HCT116 (cell line): Measurements from ENCODE around the gene SOCS7. TPM values are rescaled to one million over a fixed set of nuclear protein-coding genes. Genes with fewer than 3 reads are reported as not detected.

Source experiments
- ATAC-seq: fragments of 200-7000 bp; cut with Tn5 transposase; 2 replicates; pipeline ENCODE4 v1.9.1; 2020; ENCODE audit warnings: mild to moderate bottlenecking, moderate library complexity
- BruUV-seq: library from RNA; stranded (reverse); fragments of 400-500 nt; replicated peaks from 2 replicates; lab custom pipeline; 2021; lab: Mats Ljungman, UMichigan
- CTCF ChIA-PET: fragments of 300-600 bp; sonication (Branson Sonifier 250); formaldehyde crosslinking; loops from one replicate; lab custom pipeline; 2021; ENCODE audit warnings: antibody characterized with exemption; lab: Charles Lee
- POLR2A ChIA-PET: fragments of 300-600, 350-600 bp; sonication (Branson Sonifier 250); formaldehyde crosslinking; loops from one replicate; lab custom pipeline; 2021; ENCODE audit warnings: antibody characterized with exemption; lab: Charles Lee
- RAD21 ChIA-PET, 2 experiments: fragments of 300-600 bp; sonication (Branson Sonifier 250); formaldehyde crosslinking; loops; one replicate each; lab custom pipeline; 2023; ENCODE audit warnings: low total read pairs in 2 of 2; ENCODE audit not compliant: uncharacterized antibody in 2 of 2, unreplicated experiment in 2 of 2, low non-redundant PET in 1 of 2; lab: Charles Lee
- DNase-seq: peaks from one replicate; pipeline ENCODE4 v3.0.0-alpha.2; 2010; ENCODE audit warnings: low read depth, low spot score
- H2AFZ ChIP-seq: fragments of 200-600 bp; shearing (Covaris generic), sonication (generic); 2 replicates; pipeline ENCODE4 v1.6.1; 2017; ENCODE audit warnings: low read depth, mixed run types, mixed read lengths, antibody characterized with exemption, low read length; ENCODE audit not compliant: poor library complexity, severe bottlenecking
- H3K27ac ChIP-seq: 2 replicates; pipeline ENCODE4 v1.5.1; 2012; ENCODE audit warnings: low read depth, low read length
- H3K27me3 ChIP-seq: fragments of 200-600 bp; sonication (generic); 2 replicates; pipeline ENCODE4 v1.6.1; 2016; ENCODE audit warnings: mixed run types, low read length, mixed read lengths; ENCODE audit not compliant: insufficient read depth
- H3K36me3 ChIP-seq, 2 experiments: fragments of 200-500 bp in 1 of 2; fragments of 200-600 bp in 1 of 2; sonication (Bioruptor generic) in 1 of 2; sonication (generic) in 1 of 2; 2 replicates each; pipeline versions ENCODE4 v1.5.1 to v1.6.1; 2014 to 2016; ENCODE audit warnings: low read length in 2 of 2, inconsistent platforms in 1 of 2, mixed read lengths in 1 of 2, mixed run types in 1 of 2; ENCODE audit not compliant: insufficient read depth in 2 of 2, control insufficient read depth in 1 of 2
- H3K4me1 ChIP-seq, 2 experiments: fragments of 200-600 bp in 1 of 2; sonication (generic) in 1 of 2; 2 replicates each; pipeline versions ENCODE4 v1.5.1 to v1.6.1; 2012 to 2017; ENCODE audit warnings: low read length in 2 of 2, inconsistent platforms in 1 of 2, mild to moderate bottlenecking in 1 of 2, mixed read lengths in 1 of 2, mixed run types in 1 of 2, moderate library complexity in 1 of 2; ENCODE audit not compliant: insufficient read depth in 2 of 2, control insufficient read depth in 1 of 2
- H3K4me2 ChIP-seq: fragments of 200-600 bp; sonication (generic); 2 replicates; pipeline ENCODE4 v1.6.1; 2017; ENCODE audit warnings: mixed run types, low read length, mixed read lengths
- H3K4me3 ChIP-seq, 2 experiments: fragments of 200-600 bp in 1 of 2; sonication (generic) in 1 of 2; replicated peaks in 1 of 2; 2 replicates each; pipeline ENCODE4 v1.5.1; 2011 to 2016; ENCODE audit warnings: low read length in 2 of 2, control low read depth in 1 of 2, low read depth in 1 of 2, mild to moderate bottlenecking in 1 of 2, mixed read lengths in 1 of 2, mixed run types in 1 of 2
- H3K79me2 ChIP-seq: fragments of 200-600 bp; sonication (generic); 2 replicates; pipeline ENCODE4 v1.6.1; 2017; ENCODE audit warnings: mild to moderate bottlenecking, mixed run types, low read length, moderate library complexity, mixed read lengths; ENCODE audit not compliant: insufficient read depth
- H3K9ac ChIP-seq: fragments of 200-600 bp; sonication (generic); 2 replicates; pipeline ENCODE4 v1.6.1; 2016; ENCODE audit warnings: low read length, mixed read lengths
- H3K9me2 ChIP-seq: fragments of 200-600 bp; sonication (generic), shearing (Covaris generic); 2 replicates; pipeline ENCODE4 v1.6.1; 2017; ENCODE audit warnings: mixed run types, mild to moderate bottlenecking, moderate library complexity; ENCODE audit not compliant: insufficient read depth
- H3K9me3 ChIP-seq, 2 experiments: fragments of 200-500 bp in 1 of 2; fragments of 200-600 bp in 1 of 2; sonication (Bioruptor generic) in 1 of 2; sonication (generic) in 1 of 2; 2 replicates each; pipeline ENCODE4 v1.6.1; 2014 to 2017; ENCODE audit warnings: low read length in 2 of 2, mixed read lengths in 2 of 2, inconsistent platforms in 1 of 2, low read depth in 1 of 2, mild to moderate bottlenecking in 1 of 2, mixed run types in 1 of 2, moderate library complexity in 1 of 2; ENCODE audit not compliant: control insufficient read depth in 1 of 2, insufficient read depth in 1 of 2
- H4K20me1 ChIP-seq: fragments of 200-600 bp; sonication (generic), shearing (Covaris generic); 2 replicates; pipeline ENCODE4 v1.6.1; 2017; ENCODE audit warnings: mixed run types, mild to moderate bottlenecking, moderate library complexity; ENCODE audit not compliant: insufficient read depth
- ATF3 ChIP-seq: IDR thresholded peaks from 2 replicates; pipeline ENCODE4 v1.6.1; 2012
- CBX3 ChIP-seq: IDR thresholded peaks from 2 replicates; pipeline ENCODE4 v1.6.1; 2012; ENCODE audit warnings: low read depth
- CEBPB ChIP-seq: IDR thresholded peaks from 2 replicates; pipeline ENCODE4 v1.6.1; 2012; ENCODE audit warnings: low read depth
- EGR1 ChIP-seq: IDR thresholded peaks from 2 replicates; pipeline ENCODE4 v1.6.1; 2012; ENCODE audit warnings: low read depth
- ELF1 ChIP-seq: IDR thresholded peaks from 2 replicates; pipeline ENCODE4 v1.6.1; 2012; ENCODE audit warnings: low read depth, borderline replicate concordance
- EZH2 ChIP-seq: fragments of 200-600 bp; sonication (generic); IDR thresholded peaks from 2 replicates; pipeline ENCODE4 v1.6.1; 2017; ENCODE audit warnings: antibody characterized with exemption, mixed run types
- EZH2phosphoT487 ChIP-seq: fragments of 200-600 bp; IDR thresholded peaks from 2 replicates; pipeline ENCODE4 v1.6.1; 2018; ENCODE audit warnings: antibody characterized with exemption, borderline replicate concordance
- FOSL1 ChIP-seq: IDR thresholded peaks from 2 replicates; pipeline ENCODE4 v1.6.1; 2012; ENCODE audit warnings: low read depth
- JUND ChIP-seq: IDR thresholded peaks from 2 replicates; pipeline ENCODE4 v1.6.1; 2012
- POLR2A ChIP-seq: IDR thresholded peaks from 2 replicates; pipeline ENCODE4 v1.7.0; 2011; ENCODE audit warnings: borderline replicate concordance; ENCODE audit not compliant: insufficient read depth, insufficient read length; ENCODE audit errors: extremely low read depth
- POLR2AphosphoS5 ChIP-seq: IDR thresholded peaks from 2 replicates; pipeline ENCODE4 v1.6.1; 2011; ENCODE audit warnings: mild to moderate bottlenecking, low read depth, low read length, moderate library complexity
- SIN3A ChIP-seq: IDR thresholded peaks from 2 replicates; pipeline ENCODE4 v1.6.1; 2012; ENCODE audit warnings: low read depth
- TCF7L2 ChIP-seq: IDR thresholded peaks from 2 replicates; pipeline ENCODE4 v1.7.0; 2011; ENCODE audit warnings: borderline replicate concordance, inconsistent platforms; ENCODE audit not compliant: insufficient read depth, insufficient read length; ENCODE audit errors: extremely low read depth
- YY1 ChIP-seq: IDR thresholded peaks from 2 replicates; pipeline ENCODE4 v1.6.1; 2011; ENCODE audit warnings: low read length, low read depth, moderate library complexity, mild to moderate bottlenecking; ENCODE audit not compliant: insufficient replicate concordance; ENCODE audit errors: extremely low read depth
- ZFX ChIP-seq: fragments of 450-650 bp; IDR thresholded peaks from 2 replicates; pipeline ENCODE4 v1.6.1; 2017
- intact Hi-C: fragments of 100-400 bp; cut with micrococcal nuclease; formaldehyde crosslinking; loops from 2 replicates; pipeline ENCODE4 v1.10.0; 2022
- total RNA-seq: library from RNA; stranded (reverse); gene quantifications from one replicate; pipeline ENCODE4 v1.2.1, GENCODE V29; 2021; ENCODE audit not compliant: unreplicated experiment
- TF ChIP-seq, protein P1 (sequence below), 3 experiments: fragments of 200-600 bp in 1 of 3; sonication (generic) in 1 of 3; IDR thresholded peaks in 2 of 3; conservative IDR thresholded peaks in 1 of 3; 2 replicates each; pipeline ENCODE4 v1.5.1; 2012 to 2017; ENCODE audit warnings: low read depth in 2 of 3, low read length in 2 of 3, antibody characterized with exemption in 1 of 3, borderline replicate concordance in 1 of 3, control low read depth in 1 of 3, mild to moderate bottlenecking in 1 of 3, mixed read lengths in 1 of 3, mixed run types in 1 of 3, moderate library complexity in 1 of 3; ENCODE audit not compliant: insufficient read depth in 1 of 3
- TF ChIP-seq, protein P2 (sequence below): IDR thresholded peaks from 2 replicates; pipeline ENCODE4 v1.6.1; 2012; ENCODE audit warnings: low read depth
- TF ChIP-seq, protein P3 (sequence below): IDR thresholded peaks from 2 replicates; pipeline ENCODE4 v1.6.1; 2012

The SOCS7 gene
- total RNA-seq, 1 experiment from 2014 or later = 49.9 TPM

GRCh38 chr17:38317081-38317480, 34.6 kb upstream of the SOCS7 start:
- H3K4me1 ChIP-seq = 0 out of 4 replicates have a peak, but pooled peaks cover 0 to 2% of the 10 kb centered on the region in 2 experiments
- H3K9me3 ChIP-seq = no peaks in the 10 kb centered on the region
- H3K79me2 ChIP-seq = no peaks in the 10 kb centered on the region
- intact Hi-C loops = no loop called here
- ChIA-PET CTCF (interaction anchor here (0.9 kb wide), 1 partner anchor 10 kb away, joined by 3 read pairs; no protein-coding TSS in a partner anchor), RAD21 (no interaction called here), POLR2A (no interaction called here)
- H3K4me2 ChIP-seq = no peak overlapping the region
- no peak overlapping the region for H3K9ac ChIP-seq
- TF ChIP-seq POLR2AphosphoS5 (no peak), ATF3 (no peak), ZFX (no peak), EGR1 (no peak), EZH2 (no peak), JUND (no peak), ELF1 (no peak), TCF7L2 (no peak), FOSL1 (no peak), CBX3 (no peak), YY1 (no peak), POLR2A (no peak), CEBPB (no peak), EZH2phosphoT487 (no peak), SIN3A (no peak)
- TF ChIP-seq, protein P1, sequence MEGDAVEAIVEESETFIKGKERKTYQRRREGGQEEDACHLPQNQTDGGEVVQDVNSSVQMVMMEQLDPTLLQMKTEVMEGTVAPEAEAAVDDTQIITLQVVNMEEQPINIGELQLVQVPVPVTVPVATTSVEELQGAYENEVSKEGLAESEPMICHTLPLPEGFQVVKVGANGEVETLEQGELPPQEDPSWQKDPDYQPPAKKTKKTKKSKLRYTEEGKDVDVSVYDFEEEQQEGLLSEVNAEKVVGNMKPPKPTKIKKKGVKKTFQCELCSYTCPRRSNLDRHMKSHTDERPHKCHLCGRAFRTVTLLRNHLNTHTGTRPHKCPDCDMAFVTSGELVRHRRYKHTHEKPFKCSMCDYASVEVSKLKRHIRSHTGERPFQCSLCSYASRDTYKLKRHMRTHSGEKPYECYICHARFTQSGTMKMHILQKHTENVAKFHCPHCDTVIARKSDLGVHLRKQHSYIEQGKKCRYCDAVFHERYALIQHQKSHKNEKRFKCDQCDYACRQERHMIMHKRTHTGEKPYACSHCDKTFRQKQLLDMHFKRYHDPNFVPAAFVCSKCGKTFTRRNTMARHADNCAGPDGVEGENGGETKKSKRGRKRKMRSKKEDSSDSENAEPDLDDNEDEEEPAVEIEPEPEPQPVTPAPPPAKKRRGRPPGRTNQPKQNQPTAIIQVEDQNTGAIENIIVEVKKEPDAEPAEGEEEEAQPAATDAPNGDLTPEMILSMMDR (IDR thresholded peaks at IDR 0.05 in 2 of 3, conservative IDR thresholded peaks at IDR 0.05 in 1 of 3; ENCODE audit: borderline replicate concordance in 1 of 3, insufficient read depth in 1 of 3, low read depth in 2 of 3, low read length in 2 of 3) = no peak
- TF ChIP-seq, protein P2, sequence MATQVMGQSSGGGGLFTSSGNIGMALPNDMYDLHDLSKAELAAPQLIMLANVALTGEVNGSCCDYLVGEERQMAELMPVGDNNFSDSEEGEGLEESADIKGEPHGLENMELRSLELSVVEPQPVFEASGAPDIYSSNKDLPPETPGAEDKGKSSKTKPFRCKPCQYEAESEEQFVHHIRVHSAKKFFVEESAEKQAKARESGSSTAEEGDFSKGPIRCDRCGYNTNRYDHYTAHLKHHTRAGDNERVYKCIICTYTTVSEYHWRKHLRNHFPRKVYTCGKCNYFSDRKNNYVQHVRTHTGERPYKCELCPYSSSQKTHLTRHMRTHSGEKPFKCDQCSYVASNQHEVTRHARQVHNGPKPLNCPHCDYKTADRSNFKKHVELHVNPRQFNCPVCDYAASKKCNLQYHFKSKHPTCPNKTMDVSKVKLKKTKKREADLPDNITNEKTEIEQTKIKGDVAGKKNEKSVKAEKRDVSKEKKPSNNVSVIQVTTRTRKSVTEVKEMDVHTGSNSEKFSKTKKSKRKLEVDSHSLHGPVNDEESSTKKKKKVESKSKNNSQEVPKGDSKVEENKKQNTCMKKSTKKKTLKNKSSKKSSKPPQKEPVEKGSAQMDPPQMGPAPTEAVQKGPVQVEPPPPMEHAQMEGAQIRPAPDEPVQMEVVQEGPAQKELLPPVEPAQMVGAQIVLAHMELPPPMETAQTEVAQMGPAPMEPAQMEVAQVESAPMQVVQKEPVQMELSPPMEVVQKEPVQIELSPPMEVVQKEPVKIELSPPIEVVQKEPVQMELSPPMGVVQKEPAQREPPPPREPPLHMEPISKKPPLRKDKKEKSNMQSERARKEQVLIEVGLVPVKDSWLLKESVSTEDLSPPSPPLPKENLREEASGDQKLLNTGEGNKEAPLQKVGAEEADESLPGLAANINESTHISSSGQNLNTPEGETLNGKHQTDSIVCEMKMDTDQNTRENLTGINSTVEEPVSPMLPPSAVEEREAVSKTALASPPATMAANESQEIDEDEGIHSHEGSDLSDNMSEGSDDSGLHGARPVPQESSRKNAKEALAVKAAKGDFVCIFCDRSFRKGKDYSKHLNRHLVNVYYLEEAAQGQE = no peak
- TF ChIP-seq, protein P3, sequence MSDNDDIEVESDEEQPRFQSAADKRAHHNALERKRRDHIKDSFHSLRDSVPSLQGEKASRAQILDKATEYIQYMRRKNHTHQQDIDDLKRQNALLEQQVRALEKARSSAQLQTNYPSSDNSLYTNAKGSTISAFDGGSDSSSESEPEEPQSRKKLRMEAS = no peak
- ATAC-seq = no peak
- no peaks in the 10 kb centered on the region for H4K20me1 ChIP-seq
- peaks cover 4 to 17% of the 10 kb centered on the region in 2 experiments; a peak in 3 of 4 replicates for H3K36me3 ChIP-seq
- H3K27ac ChIP-seq = no peak overlapping the region
- no peaks in the 10 kb centered on the region for H3K9me2 ChIP-seq
- DNase-seq = no peak
- H3K27me3 ChIP-seq = no peaks in the 10 kb centered on the region
- no TSS peak for BruUV-seq
- H2AFZ ChIP-seq = no peak overlapping the region
- no peak overlapping the region for H3K4me3 ChIP-seq
